H9 (cell line): ENCODE measurements around the gene LYRM1. TPM values are rescaled to one million over a fixed set of nuclear protein-coding genes. Genes with fewer than 3 reads are reported as not detected.

Experiments
- DNase-seq: peaks from one replicate; pipeline ENCODE4 v3.0.0-alpha.2; 2017
- H2AFZ ChIP-seq: one replicate; pipeline ENCODE4 v1.6.1; 2013; ENCODE audit warnings: mild to moderate bottlenecking, low read length, control low read depth, moderate library complexity
- H2AK5ac ChIP-seq: 2 replicates; pipeline ENCODE4 v1.6.1; 2013; ENCODE audit warnings: low read length, control low read depth, mixed read lengths; ENCODE audit not compliant: insufficient read length
- H2BK120ac ChIP-seq: one replicate; pipeline ENCODE4 v1.6.1; 2013; ENCODE audit warnings: low read depth, mild to moderate bottlenecking, low read length, control low read depth, inconsistent platforms; ENCODE audit not compliant: poor library complexity, severe bottlenecking
- H2BK12ac ChIP-seq: 2 replicates; pipeline ENCODE4 v1.6.1; 2013; ENCODE audit warnings: low read length, control low read depth, mixed read lengths, low read depth; ENCODE audit not compliant: insufficient read length
- H2BK15ac ChIP-seq: 2 replicates; pipeline ENCODE4 v1.6.1; 2013; ENCODE audit warnings: low read depth, low read length, control low read depth
- H2BK20ac ChIP-seq: one replicate; pipeline ENCODE4 v1.6.1; 2013; ENCODE audit warnings: low read depth, mild to moderate bottlenecking, low read length, control low read depth, inconsistent platforms; ENCODE audit not compliant: poor library complexity, severe bottlenecking
- H2BK5ac ChIP-seq: 2 replicates; pipeline ENCODE4 v1.6.1; 2013; ENCODE audit warnings: low read length, control low read depth, mixed read lengths; ENCODE audit not compliant: insufficient read length
- H3K14ac ChIP-seq: 2 replicates; pipeline ENCODE4 v1.6.1; 2013; ENCODE audit warnings: low read length, control low read depth; ENCODE audit not compliant: insufficient read depth
- H3K18ac ChIP-seq: 2 replicates; pipeline ENCODE4 v1.6.1; 2013; ENCODE audit warnings: low read depth, mild to moderate bottlenecking, mixed read lengths, low read length, control low read depth; ENCODE audit not compliant: insufficient read length
- H3K23ac ChIP-seq: 2 replicates; pipeline ENCODE4 v1.6.1; 2013; ENCODE audit warnings: low read length, control low read depth, mixed read lengths, low read depth; ENCODE audit not compliant: insufficient read length
- H3K23me2 ChIP-seq: 2 replicates; pipeline ENCODE4 v1.6.1; 2013; ENCODE audit warnings: low read depth, mild to moderate bottlenecking, mixed read lengths, low read length, control low read depth; ENCODE audit not compliant: insufficient read length, poor library complexity, severe bottlenecking
- H3K27ac ChIP-seq: 2 replicates; pipeline ENCODE4 v1.5.1; 2013; ENCODE audit warnings: low read length, control low read depth, mixed read lengths, low read depth; ENCODE audit not compliant: insufficient read length
- H3K27me3 ChIP-seq: 2 replicates; pipeline ENCODE4 v1.6.1; 2013; ENCODE audit warnings: low read length, control low read depth, inconsistent platforms; ENCODE audit not compliant: insufficient read depth
- H3K4ac ChIP-seq: 2 replicates; pipeline ENCODE4 v1.6.1; 2013; ENCODE audit warnings: low read depth, mild to moderate bottlenecking, control low read depth, inconsistent platforms, low read length, moderate library complexity
- H3K4me1 ChIP-seq: 2 replicates; pipeline ENCODE4 v1.6.1; 2013; ENCODE audit warnings: low read length, control low read depth, inconsistent platforms; ENCODE audit not compliant: insufficient read depth
- H3K4me2 ChIP-seq: 2 replicates; pipeline ENCODE4 v1.6.1; 2013; ENCODE audit warnings: low read length, control low read depth, mixed read lengths; ENCODE audit not compliant: insufficient read length, insufficient read depth
- H3K56ac ChIP-seq: 2 replicates; pipeline ENCODE4 v1.6.1; 2013; ENCODE audit warnings: low read depth, mild to moderate bottlenecking, mixed read lengths, low read length, control low read depth; ENCODE audit not compliant: insufficient read length
- H3K79me1 ChIP-seq: 2 replicates; pipeline ENCODE4 v1.6.1; 2013; ENCODE audit warnings: low read depth, mild to moderate bottlenecking, moderate library complexity, low read length, control low read depth, inconsistent platforms; ENCODE audit not compliant: insufficient read depth, poor library complexity, severe bottlenecking
- H3K79me2 ChIP-seq: 2 replicates; pipeline ENCODE4 v1.6.1; 2013; ENCODE audit warnings: low read length, control low read depth, inconsistent platforms; ENCODE audit not compliant: insufficient read depth
- H3K9ac ChIP-seq: 2 replicates; pipeline ENCODE4 v1.6.1; 2013; ENCODE audit warnings: low read length, control low read depth, mixed read lengths; ENCODE audit not compliant: insufficient read length; ENCODE audit errors: extremely low read depth
- H3K9me3 ChIP-seq: one replicate; pipeline ENCODE4 v1.6.1; 2013; ENCODE audit warnings: low read depth, low read length, inconsistent platforms; ENCODE audit not compliant: control insufficient read depth
- H3T11ph ChIP-seq: one replicate; pipeline ENCODE4 v1.6.1; 2013; ENCODE audit warnings: mild to moderate bottlenecking, low read length, control low read depth, inconsistent platforms
- H4K20me1 ChIP-seq: one replicate; pipeline ENCODE4 v1.6.1; 2013; ENCODE audit not compliant: control insufficient read depth, insufficient read length, insufficient read depth
- H4K5ac ChIP-seq: 2 replicates; pipeline ENCODE4 v1.6.1; 2013; ENCODE audit warnings: low read depth, mild to moderate bottlenecking, mixed read lengths, low read length, control low read depth; ENCODE audit not compliant: insufficient read length
- H4K8ac ChIP-seq: replicated peaks from 2 replicates; pipeline ENCODE4 v1.6.1; 2013; ENCODE audit warnings: low read length, control low read depth, mixed read lengths, low read depth; ENCODE audit not compliant: insufficient read length
- H4K91ac ChIP-seq: 2 replicates; pipeline ENCODE4 v1.6.1; 2013; ENCODE audit warnings: low read depth, mild to moderate bottlenecking, moderate library complexity, mixed read lengths, low read length, control low read depth; ENCODE audit not compliant: insufficient read length
- H3K27ac Mint-ChIP-seq, 3 experiments: 2 replicates in 2 of 3; 3 replicates in 1 of 3; pipeline ENCODE4 v1.8.0; 2020 to 2021; ENCODE audit warnings: mixed read lengths in 3 of 3, mild to moderate bottlenecking in 1 of 3, moderate library complexity in 1 of 3
- H3K27me3 Mint-ChIP-seq: 2 replicates; pipeline ENCODE4 v1.8.0; 2021; ENCODE audit warnings: low read depth, mild to moderate bottlenecking, moderate library complexity, mixed read lengths
- H3K36me3 Mint-ChIP-seq, 3 experiments: 2 replicates in 2 of 3; 3 replicates in 1 of 3; pipeline ENCODE4 v1.8.0; 2020 to 2021; ENCODE audit warnings: low read depth in 3 of 3, mixed read lengths in 3 of 3; ENCODE audit not compliant: insufficient read depth in 1 of 3
- H3K4me1 Mint-ChIP-seq, 2 experiments: 2 replicates each; pipeline ENCODE4 v1.8.0; 2020; ENCODE audit warnings: mixed read lengths in 2 of 2
- H3K4me3 Mint-ChIP-seq, 2 experiments: 2 replicates in 1 of 2; 3 replicates in 1 of 2; pipeline ENCODE4 v1.8.0; 2020 to 2021; ENCODE audit warnings: mild to moderate bottlenecking in 2 of 2, mixed read lengths in 2 of 2, moderate library complexity in 1 of 2
- H3K9me3 Mint-ChIP-seq, 2 experiments: 2 replicates in 1 of 2; 3 replicates in 1 of 2; pipeline ENCODE4 v1.8.0; 2020; ENCODE audit warnings: mild to moderate bottlenecking in 2 of 2, mixed read lengths in 2 of 2, moderate library complexity in 1 of 2
- CTCF ChIP-seq: fragments of 200-600 bp; sonication (generic); conservative IDR thresholded peaks from 3 replicates; pipeline ENCODE4 v1.8.0; 2021; ENCODE audit warnings: antibody characterized with exemption, mild to moderate bottlenecking
- WGBS: extraction: QIAGEN DNeasy Blood & Tissue Kit; methylation state at CpG from one replicate; pipeline ENCODE4 v1.1.7; 2013; ENCODE audit warnings: missing lambda C conversion rate, low lambda C conversion rate, mixed read lengths; ENCODE audit not compliant: insufficient read length; ENCODE audit errors: extremely low coverage; 5-methylcytosine and 5-hydroxymethylcytosine counted together
- total RNA-seq: library from RNA; stranded (reverse); gene quantifications from 2 replicates; pipeline ENCODE4 v1.2.1, GENCODE V29; 2021

The LYRM1 gene
- total RNA-seq, 1 experiment from 2014 or later: 9.6 TPM

- no peaks in the 10 kb centered on the region for H3K27me3 ChIP-seq
- no CpG with 5 or more reads among the region's 27 CpGs for WGBS
- peaks cover 14% of the 10 kb centered on the region for H3K23me2 ChIP-seq
- H3K4me2 ChIP-seq: peak overlapping the region; percentile 79
- peak overlapping the region; percentile 75 for H2BK120ac ChIP-seq
- peak overlapping the region; percentile 99; the same call in 1 of the 2 replicates for H3K14ac ChIP-seq
- H3K4ac ChIP-seq: peak overlapping the region; percentile 52; the same call in 1 of the 2 replicates
- no peak overlapping the region for H4K8ac ChIP-seq
- no peaks in the 10 kb centered on the region for H3K4me1 ChIP-seq
- no peaks in the 10 kb centered on the region for H3K27me3 Mint-ChIP-seq
- H4K5ac ChIP-seq: peak overlapping the region; percentile 43
- H3K9me3 Mint-ChIP-seq: no peaks in the 10 kb centered on the region; a peak in 1 of 5 replicates
- peaks cover 14% of the 10 kb centered on the region; the same call in 1 of the 2 replicates for H3K79me2 ChIP-seq
- no peaks in the 10 kb centered on the region for H4K20me1 ChIP-seq
- peak; percentile 57 for DNase-seq
- peaks cover 3 to 18% (median 18%) of the 10 kb centered on the region in 3 experiments; a peak in 6 of 7 replicates for H3K36me3 Mint-ChIP-seq
- H3T11ph ChIP-seq: no peak overlapping the region
- H3K27ac Mint-ChIP-seq: peak overlapping the region; percentile 99 to 100 (median 100)
- peak overlapping the region; percentile 34 for H3K56ac ChIP-seq
- no peak for TF ChIP-seq CTCF
- H2BK15ac ChIP-seq: no peak overlapping the region
- H3K27ac ChIP-seq: peak overlapping the region; percentile 48
- H3K9ac ChIP-seq: peak overlapping the region; percentile 98
- no peak overlapping the region for H2AFZ ChIP-seq
- H2BK5ac ChIP-seq: no peak overlapping the region
- H4K91ac ChIP-seq: no peak overlapping the region
- no peak overlapping the region for H2AK5ac ChIP-seq
- H3K9me3 ChIP-seq: no peaks in the 10 kb centered on the region
- H2BK12ac ChIP-seq: peak overlapping the region; percentile 1
- no peak overlapping the region for H2BK20ac ChIP-seq
- peak overlapping the region; percentile 75 to 96 for H3K4me3 Mint-ChIP-seq
- H3K79me1 ChIP-seq: peaks cover 5% of the 10 kb centered on the region
- no peak overlapping the region for H3K23ac ChIP-seq
- peak overlapping the region; percentile 99 for H3K18ac ChIP-seq
- H3K4me1 Mint-ChIP-seq: peaks cover 51 to 55% of the 10 kb centered on the region in 2 experiments
These were observed 1.0 kb downstream of the LYRM1 start for GRCh38 chr16:20901436-20902112.
